Activated CD8-positive, alpha-beta memory T cell treated with anti-CD3 and anti-CD28 coated beads, Interleukin-2, amount 10 ng/mL, durations not matched to agents 7 days and 5 days (primary cell): ENCODE results near the gene TMEM94. TPM values are rescaled to one million over a fixed set of nuclear protein-coding genes. Genes with fewer than 3 reads are reported as not detected.

Source experiments
- ATAC-seq: fragments of 150-1000 bp; cut with Tn5 transposase; one replicate; pipeline ENCODE4 v1.10.0; 2021; ENCODE audit warnings: moderate library complexity
- CTCF ChIA-PET: fragments of 350-600 bp; sonication (Branson Sonifier 250); formaldehyde crosslinking; loops from one replicate; lab custom pipeline; 2021; ENCODE audit warnings: antibody characterized with exemption; lab: Charles Lee
- DNase-seq: peaks from one replicate; pipeline ENCODE4 v3.0.0-alpha.2; 2020
- H3K27ac Mint-ChIP-seq: one replicate; pipeline ENCODE4 v1.8.0; 2021; ENCODE audit warnings: mild to moderate bottlenecking, mixed read lengths
- H3K27me3 Mint-ChIP-seq: one replicate; pipeline ENCODE4 v1.8.0; 2021; ENCODE audit warnings: mixed read lengths
- H3K36me3 Mint-ChIP-seq: one replicate; pipeline ENCODE4 v1.8.0; 2021; ENCODE audit warnings: mild to moderate bottlenecking, mixed read lengths
- H3K4me1 Mint-ChIP-seq: one replicate; pipeline ENCODE4 v1.8.0; 2021; ENCODE audit warnings: mixed read lengths
- H3K4me3 Mint-ChIP-seq: one replicate; pipeline ENCODE4 v1.8.0; 2021; ENCODE audit warnings: mild to moderate bottlenecking, moderate library complexity, mixed read lengths
- H3K9me3 Mint-ChIP-seq: one replicate; pipeline ENCODE4 v1.8.0; 2022; ENCODE audit warnings: low read depth, mixed read lengths
- total RNA-seq, 2 experiments: library from RNA; stranded (reverse); gene quantifications; one replicate each; pipeline ENCODE4 v1.2.3, GENCODE V29; 2021

Gene TMEM94
- total RNA-seq, 2 experiments from 2014 or later = 83.7 to 106 TPM

- Mint-ChIP-seq H3K4me1 (peaks cover 27% of the 10 kb centered on the region), H3K9me3 (no peaks in the 10 kb centered on the region), H3K27ac (no peak overlapping the region), H3K4me3 (no peak overlapping the region), H3K27me3 (peaks cover 6% of the 10 kb centered on the region), H3K36me3 (peaks cover 20% of the 10 kb centered on the region)
- ATAC-seq (no peak), DNase-seq (no peak)
- CTCF ChIA-PET = interaction anchor here (0.6 to 2.4 kb wide), 4 partner anchors 11 to 367 kb away, joined by 3 to 9 read pairs (median 4); partner anchors contain the start of gene SMIM5
These were observed 67.2 kb downstream of the TMEM94 start for GRCh38 chr17:75523647-75524046.

- Mint-ChIP-seq H3K27me3 (peaks cover 6% of the 10 kb centered on the region), H3K4me1 (peaks cover 19% of the 10 kb centered on the region), H3K9me3 (no peaks in the 10 kb centered on the region), H3K27ac (no peak overlapping the region), H3K36me3 (peaks cover 16% of the 10 kb centered on the region), H3K4me3 (peak overlapping the region; percentile 30)
- DNase-seq = no peak
- no peak for ATAC-seq
- CTCF ChIA-PET = interaction anchor here (1.3 to 2.4 kb wide), 7 partner anchors 8 to 225 kb away, joined by 3 to 16 read pairs (median 4); partner anchors contain the start of genes SMIM5 and TSEN54
These were observed 68.0 kb downstream of the TMEM94 start for GRCh38 chr17:75524269-75524969.

GRCh38 chr17:75524970-75525805, 68.8 kb downstream of the TMEM94 start, which contains the start of gene LLGL2:
Gene LLGL2, plus strand, starts transcription at chr17:75525697. Its CDS starts 17,730 bp downstream, at chr17:75543427.
- Mint-ChIP-seq H3K27me3 (peaks cover 6% of the 10 kb centered on the region), H3K4me3 (peak within 1 kb of the TSS; percentile 70), H3K4me1 (peaks cover 16% of the 10 kb centered on the region), H3K9me3 (no peaks in the 10 kb centered on the region), H3K36me3 (peaks cover 12% of the 10 kb centered on the region), H3K27ac (no peak within 1 kb of the TSS)
- CTCF ChIA-PET = interaction anchor here (0.8 to 2.4 kb wide), 7 partner anchors 9 to 224 kb away, joined by 3 to 16 read pairs (median 3); partner anchors contain the start of gene TSEN54
- peak; percentile 94 for ATAC-seq
- DNase-seq = peak; percentile 85

- Mint-ChIP-seq H3K9me3 (no peaks in the 10 kb centered on the region), H3K27ac (no peak overlapping the region), H3K4me1 (peaks cover 16% of the 10 kb centered on the region), H3K4me3 (peak overlapping the region; percentile 70), H3K36me3 (peaks cover 12% of the 10 kb centered on the region), H3K27me3 (peaks cover 6% of the 10 kb centered on the region)
- CTCF ChIA-PET = interaction anchor here (0.8 to 2.4 kb wide), 10 partner anchors 9 to 225 kb away, joined by 3 to 17 read pairs (median 4); partner anchors contain the start of gene TSEN54
- DNase-seq = no peak
- ATAC-seq = no peak
These were observed 69.5 kb downstream of the TMEM94 start for GRCh38 chr17:75525806-75526554.

GRCh38 chr17:75526555-75527270, 70.3 kb downstream of the TMEM94 start:
- Mint-ChIP-seq H3K9me3 (no peaks in the 10 kb centered on the region), H3K4me1 (peaks cover 16% of the 10 kb centered on the region), H3K4me3 (peak overlapping the region; percentile 70), H3K27me3 (peaks cover 6% of the 10 kb centered on the region), H3K36me3 (peaks cover 9% of the 10 kb centered on the region), H3K27ac (no peak overlapping the region)
- DNase-seq = no peak
- no peak for ATAC-seq
- CTCF ChIA-PET = interaction anchor here (0.8 to 1.9 kb wide), 5 partner anchors 8 to 225 kb away, joined by 3 to 17 read pairs (median 4); partner anchors contain the start of gene TSEN54

- DNase-seq = no peak
- no peaks in the 10 kb centered on the region for H3K36me3 Mint-ChIP-seq
- no peak overlapping the region for H3K4me3 Mint-ChIP-seq
- CTCF ChIA-PET = no interaction called here
- H3K4me1 Mint-ChIP-seq = peaks cover 38% of the 10 kb centered on the region
- ATAC-seq = no peak
- H3K27ac Mint-ChIP-seq = no peak overlapping the region
- no peaks in the 10 kb centered on the region for H3K9me3 Mint-ChIP-seq
- peaks cover 6% of the 10 kb centered on the region for H3K27me3 Mint-ChIP-seq
These were observed 74.6 kb downstream of the TMEM94 start for GRCh38 chr17:75530837-75531720.

GRCh38 chr17:75531721-75532072, 75.3 kb downstream of the TMEM94 start:
- CTCF ChIA-PET = no interaction called here
- DNase-seq = no peak
- Mint-ChIP-seq H3K4me3 (no peak overlapping the region), H3K36me3 (no peaks in the 10 kb centered on the region), H3K9me3 (no peaks in the 10 kb centered on the region), H3K27ac (no peak overlapping the region), H3K4me1 (peaks cover 35% of the 10 kb centered on the region), H3K27me3 (peaks cover under 1% of the 10 kb centered on the region)
- ATAC-seq = no peak

GRCh38 chr17:75535119-75535537, 78.7 kb downstream of the TMEM94 start:
- DNase-seq = peak; percentile 93
- H3K9me3 Mint-ChIP-seq = no peaks in the 10 kb centered on the region
- H3K27ac Mint-ChIP-seq = peak overlapping the region; percentile 88
- H3K4me1 Mint-ChIP-seq = peaks cover 30% of the 10 kb centered on the region
- peak; percentile 98 for ATAC-seq
- no peaks in the 10 kb centered on the region for H3K36me3 Mint-ChIP-seq
- CTCF ChIA-PET = interaction anchor here (0.7 to 3.3 kb wide), 12 partner anchors 10 to 265 kb away, joined by 3 to 27 read pairs (median 4); partner anchors contain the start of genes LLGL2, RECQL5, SAP30BP and TMEM94
- H3K4me3 Mint-ChIP-seq = peak overlapping the region; percentile 27
- no peaks in the 10 kb centered on the region for H3K27me3 Mint-ChIP-seq

GRCh38 chr17:75535871-75536270, 79.4 kb downstream of the TMEM94 start:
- Mint-ChIP-seq H3K27me3 (no peaks in the 10 kb centered on the region), H3K36me3 (no peaks in the 10 kb centered on the region), H3K9me3 (no peaks in the 10 kb centered on the region), H3K27ac (peak overlapping the region; percentile 88), H3K4me3 (no peak overlapping the region), H3K4me1 (peaks cover 30% of the 10 kb centered on the region)
- ATAC-seq (no peak), DNase-seq (no peak)
- CTCF ChIA-PET = interaction anchor here (1.0 to 3.3 kb wide), 6 partner anchors 11 to 131 kb away, joined by 4 to 27 read pairs (median 4); partner anchors contain the start of genes LLGL2, RECQL5, SAP30BP and TMEM94

GRCh38 chr17:75536366-75536765, 79.9 kb downstream of the TMEM94 start:
- no peak for ATAC-seq
- DNase-seq = no peak

GRCh38 chr17:75539967-75540729, 83.7 kb downstream of the TMEM94 start:
- Mint-ChIP-seq H3K4me3 (no peak overlapping the region), H3K9me3 (no peaks in the 10 kb centered on the region), H3K4me1 (peaks cover 12% of the 10 kb centered on the region), H3K36me3 (no peaks in the 10 kb centered on the region), H3K27me3 (no peaks in the 10 kb centered on the region), H3K27ac (no peak overlapping the region)
- no peak for ATAC-seq
- DNase-seq = no peak
- CTCF ChIA-PET = no interaction called here

More at GRCh38 chr17:75536366-75536765, 79.9 kb downstream of the TMEM94 start:
- Mint-ChIP-seq H3K4me3 (no peak overlapping the region), H3K27me3 (no peaks in the 10 kb centered on the region), H3K4me1 (peaks cover 30% of the 10 kb centered on the region), H3K9me3 (no peaks in the 10 kb centered on the region), H3K27ac (no peak overlapping the region), H3K36me3 (no peaks in the 10 kb centered on the region)
- CTCF ChIA-PET = no interaction called here
